ENCODE results near the gene EFEMP2.
"Not testable (repeated sequence)": the region's sequence is repeated elsewhere in the genome, so short reads cannot be mapped to it uniquely, and the experiment has no call there.

Gene EFEMP2

DNA sequence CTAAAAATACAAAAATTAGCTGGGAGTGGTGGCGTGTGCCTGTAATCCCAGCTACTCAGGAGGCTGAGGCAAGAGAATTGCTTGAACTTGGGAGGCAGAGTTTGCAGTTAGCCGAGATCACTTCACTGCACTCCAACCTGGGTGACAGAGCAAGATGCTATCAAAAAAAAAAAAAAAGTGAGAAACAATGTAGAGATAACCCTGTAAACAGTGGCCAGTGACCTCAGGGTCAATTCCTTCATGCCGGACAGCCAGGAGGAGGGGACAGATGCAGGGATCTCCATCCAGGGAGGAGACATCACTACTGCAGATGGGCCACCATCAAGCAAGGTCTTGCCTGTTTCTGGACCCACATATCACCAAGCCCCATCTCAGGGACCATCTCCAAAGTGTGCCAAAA lies 24.9 kb downstream of the EFEMP2 start:
- no peak for DNase-seq (ENCODE audit: low read depth, low spot score)
- TF ChIP-seq, protein P1, sequence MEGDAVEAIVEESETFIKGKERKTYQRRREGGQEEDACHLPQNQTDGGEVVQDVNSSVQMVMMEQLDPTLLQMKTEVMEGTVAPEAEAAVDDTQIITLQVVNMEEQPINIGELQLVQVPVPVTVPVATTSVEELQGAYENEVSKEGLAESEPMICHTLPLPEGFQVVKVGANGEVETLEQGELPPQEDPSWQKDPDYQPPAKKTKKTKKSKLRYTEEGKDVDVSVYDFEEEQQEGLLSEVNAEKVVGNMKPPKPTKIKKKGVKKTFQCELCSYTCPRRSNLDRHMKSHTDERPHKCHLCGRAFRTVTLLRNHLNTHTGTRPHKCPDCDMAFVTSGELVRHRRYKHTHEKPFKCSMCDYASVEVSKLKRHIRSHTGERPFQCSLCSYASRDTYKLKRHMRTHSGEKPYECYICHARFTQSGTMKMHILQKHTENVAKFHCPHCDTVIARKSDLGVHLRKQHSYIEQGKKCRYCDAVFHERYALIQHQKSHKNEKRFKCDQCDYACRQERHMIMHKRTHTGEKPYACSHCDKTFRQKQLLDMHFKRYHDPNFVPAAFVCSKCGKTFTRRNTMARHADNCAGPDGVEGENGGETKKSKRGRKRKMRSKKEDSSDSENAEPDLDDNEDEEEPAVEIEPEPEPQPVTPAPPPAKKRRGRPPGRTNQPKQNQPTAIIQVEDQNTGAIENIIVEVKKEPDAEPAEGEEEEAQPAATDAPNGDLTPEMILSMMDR (IDR thresholded peaks at IDR 0.05; ENCODE audit: low read depth, low read length): no peak
- in situ Hi-C loops (cut with HindIII; ENCODE audit: low sequenced_read_pairs): no loop called here
- H3K4me3 ChIP-seq (ENCODE audit: low read depth, low read length): no peak overlapping the region

DNA sequence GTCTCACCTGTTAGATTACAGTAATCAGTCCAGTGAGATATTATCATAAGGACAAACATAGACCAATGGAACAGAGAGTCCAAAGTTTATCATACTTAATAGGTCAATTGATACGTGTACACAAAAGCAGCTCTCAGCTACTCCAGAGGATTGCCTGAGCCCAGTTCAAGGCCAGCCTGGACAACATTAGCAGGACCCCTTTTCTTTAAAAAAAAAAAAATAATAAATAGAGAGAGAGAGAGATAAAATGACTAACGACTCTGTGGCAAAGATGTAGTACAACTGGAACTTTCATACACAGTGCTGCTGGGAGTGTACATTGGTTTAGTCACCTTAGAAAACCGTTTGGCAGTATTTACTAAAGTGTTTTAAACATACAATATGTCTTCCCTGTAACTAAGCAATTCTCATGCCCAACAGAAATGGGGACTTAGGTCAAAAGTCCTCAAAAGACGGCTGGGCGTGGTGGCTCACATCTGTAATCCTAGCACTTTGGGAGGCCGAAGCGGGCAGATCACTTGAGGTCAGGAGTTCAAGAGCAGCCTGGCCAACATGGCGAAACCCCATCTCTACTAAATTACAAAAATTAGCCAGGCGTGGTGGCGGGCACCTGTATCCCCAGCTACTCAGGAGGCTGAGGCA lies 28.2 kb downstream of the EFEMP2 start:
- in situ Hi-C loops (cut with HindIII; ENCODE audit: low sequenced_read_pairs): no loop called here
- no peak overlapping the region for H3K4me3 ChIP-seq (ENCODE audit: low read depth, low read length)
- TF ChIP-seq, protein P1 (IDR thresholded peaks at IDR 0.05; ENCODE audit: low read depth, low read length): no peak
- no peak for DNase-seq (ENCODE audit: low read depth, low spot score)

DNA sequence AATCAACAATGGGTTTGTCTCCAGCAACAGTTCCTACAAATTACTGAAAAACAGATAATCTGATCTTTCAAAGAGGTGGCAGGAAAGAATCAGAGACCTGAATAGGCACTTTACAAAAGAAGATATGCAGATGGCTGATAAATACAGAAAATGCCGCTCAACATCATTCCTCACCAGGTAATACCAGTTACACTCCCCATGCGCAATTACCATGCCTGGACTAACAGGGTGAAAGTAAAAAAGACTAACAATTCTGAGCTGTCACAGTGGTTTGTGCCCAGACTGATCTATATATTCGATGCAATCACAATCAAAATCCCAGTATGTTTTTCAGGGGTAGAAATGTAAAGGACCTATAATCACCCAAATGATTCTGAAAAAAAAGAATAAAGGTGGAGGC lies 28.8 kb downstream of the EFEMP2 start:
- in situ Hi-C loops (cut with HindIII; ENCODE audit: low sequenced_read_pairs): no loop called here

DNA sequence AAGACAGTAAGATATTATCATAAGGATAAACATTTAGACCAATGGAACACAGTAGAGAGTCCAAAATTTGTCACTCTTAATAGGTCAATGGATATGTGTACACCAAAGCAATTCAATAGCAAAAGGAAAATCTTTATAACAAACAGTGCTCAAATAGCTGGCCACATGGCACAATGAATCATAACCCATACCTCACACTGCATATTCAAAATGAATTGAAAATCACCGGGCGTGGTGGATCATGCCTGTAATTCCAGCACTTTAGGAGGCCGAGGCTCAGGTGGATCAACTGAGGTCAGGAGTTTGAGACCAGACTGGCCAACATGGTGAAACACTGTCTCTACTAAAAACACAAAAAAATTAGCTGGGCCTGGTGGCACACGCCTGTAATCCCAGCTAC lies 30.5 kb downstream of the EFEMP2 start:
- in situ Hi-C loops (cut with HindIII; ENCODE audit: low sequenced_read_pairs): no loop called here
- no peak overlapping the region for H3K4me3 ChIP-seq (ENCODE audit: low read depth, low read length)
- no peak for DNase-seq (ENCODE audit: low read depth, low spot score)
- TF ChIP-seq, protein P1 (IDR thresholded peaks at IDR 0.05; ENCODE audit: low read depth, low read length): no peak

More for the DNA sequence above, 28.8 kb downstream of the EFEMP2 start:
- no peak for DNase-seq (ENCODE audit: low read depth, low spot score)
- H3K4me3 ChIP-seq (ENCODE audit: low read depth, low read length): no peak overlapping the region
- TF ChIP-seq, protein P1 (IDR thresholded peaks at IDR 0.05; ENCODE audit: low read depth, low read length): no peak

DNA sequence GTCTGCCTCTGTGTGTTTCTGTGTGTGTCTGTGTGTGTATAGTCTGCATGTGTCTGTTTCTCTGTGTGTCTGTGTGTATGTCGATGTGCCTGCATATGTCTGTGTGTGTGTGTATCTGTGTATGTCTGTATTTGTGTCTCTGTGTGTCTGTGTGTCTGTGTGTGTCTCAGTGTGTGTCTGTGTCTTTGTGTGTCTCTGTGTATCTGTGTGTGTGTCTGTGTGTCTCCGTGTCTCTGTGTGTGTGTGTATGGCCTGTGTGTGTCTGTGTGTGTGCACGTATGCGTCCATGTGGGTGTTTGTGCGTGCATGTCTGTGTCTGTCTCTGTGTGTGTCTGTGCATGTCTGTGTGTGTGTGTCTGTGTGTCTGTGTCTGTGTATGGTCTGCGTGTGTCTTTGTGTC lies 38.4 kb downstream of the EFEMP2 start:
- TF ChIP-seq, protein P1 (IDR thresholded peaks at IDR 0.05; ENCODE audit: low read depth, low read length): no peak
- in situ Hi-C loops (cut with HindIII; ENCODE audit: low sequenced_read_pairs): no loop called here
- DNase-seq (ENCODE audit: low read depth, low spot score): no peak
- H3K4me3 ChIP-seq (ENCODE audit: low read depth, low read length): peak overlapping the region; percentile 52

DNA sequence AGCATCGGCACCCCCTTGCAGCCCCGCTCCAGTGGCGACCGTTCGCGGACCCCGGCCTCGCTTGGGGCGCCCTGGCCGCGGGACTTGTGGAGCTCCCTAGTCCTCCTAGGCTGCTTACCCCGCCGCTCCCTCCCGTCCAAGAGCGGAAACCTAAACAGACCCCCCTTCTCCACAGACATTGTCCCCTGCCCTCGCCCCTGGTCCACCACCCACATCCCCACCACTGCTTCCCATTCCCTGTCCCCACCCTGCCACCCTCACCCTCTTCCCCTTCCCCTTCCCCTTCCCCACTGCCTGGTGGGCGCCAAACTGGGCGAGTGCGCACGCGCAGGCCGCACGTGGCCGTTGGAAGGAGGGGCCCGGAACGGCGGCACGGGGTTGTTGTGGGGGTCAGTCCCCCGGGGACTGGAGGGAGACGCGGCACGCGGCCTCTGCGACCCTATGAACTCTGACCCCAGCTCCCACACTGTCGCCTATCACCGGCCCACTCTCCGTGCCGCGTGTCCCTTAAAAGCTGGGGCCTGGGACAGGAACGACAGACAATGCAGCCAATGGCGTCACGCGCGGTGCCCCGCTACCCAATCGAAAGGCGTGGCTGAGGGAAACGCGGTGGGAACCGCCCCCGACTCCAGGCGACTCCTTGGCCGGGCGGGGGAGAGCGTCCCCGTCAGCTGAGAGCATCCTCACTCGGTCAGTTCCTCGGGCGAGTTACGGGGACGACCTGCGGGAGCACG lies 39.1 kb downstream of the EFEMP2 start, which contains the start of gene SNX32:
Gene SNX32, plus strand, starts transcription at position 667 of the 734 bp plus-strand sequence. CDS start 103 bp downstream, outside the sequence.
- TF ChIP-seq, protein P1 (IDR thresholded peaks at IDR 0.05; ENCODE audit: low read depth, low read length): no peak
- DNase-seq (ENCODE audit: low read depth, low spot score): peak; percentile 93
- H3K4me3 ChIP-seq (ENCODE audit: low read depth, low read length): peak within 1 kb of the TSS; percentile 52
- in situ Hi-C loops (cut with HindIII; ENCODE audit: low sequenced_read_pairs): no loop called here

DNA sequence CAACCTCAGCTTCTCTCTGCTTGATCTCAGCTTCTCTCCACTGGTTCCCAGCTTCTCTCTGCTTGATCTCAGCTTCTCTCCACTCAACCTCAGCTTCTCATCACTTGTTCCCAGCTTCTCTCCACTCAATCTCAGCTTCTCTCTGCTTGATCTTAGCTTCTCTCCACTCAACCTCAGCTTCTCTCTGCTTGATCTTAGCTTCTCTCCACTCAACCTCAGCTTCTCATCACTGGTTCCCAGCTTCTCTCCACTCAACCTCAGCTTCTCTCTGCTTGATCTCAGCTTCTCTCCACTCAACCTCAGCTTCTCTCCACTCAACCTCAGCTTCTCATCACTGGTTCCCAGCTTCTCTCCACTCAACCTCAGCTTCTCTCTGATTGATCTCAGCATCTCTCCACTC lies 40.4 kb downstream of the EFEMP2 start:
- H3K4me3 ChIP-seq (ENCODE audit: low read depth, low read length); in situ Hi-C loops (cut with HindIII; ENCODE audit: low sequenced_read_pairs): not testable (repeated sequence)

More for the DNA sequence above, 40.4 kb downstream of the EFEMP2 start:
- not testable (repeated sequence) for DNase-seq (ENCODE audit: low read depth, low spot score)
